WTC11 (cell line): ENCODE results near the gene KDM2A. TPM values are rescaled to one million over a fixed set of nuclear protein-coding genes. Genes with fewer than 3 reads are reported as not detected.
A peak's percentile ranks its signal among the peaks of the same experiment; 100 is the strongest.

Experiments
- ATAC-seq: fragments of 200-7000 bp; cut with Tn5 transposase; 2 replicates; pipeline ENCODE4 v1.10.0; 2021; ENCODE audit warnings: mild to moderate bottlenecking, moderate library complexity
- CTCF ChIA-PET: fragments of 300-600 bp; sonication (Branson Sonifier 250); formaldehyde crosslinking; loops from one replicate; lab custom pipeline; 2021; ENCODE audit warnings: antibody characterized with exemption; lab: Charles Lee
- POLR2A ChIA-PET: fragments of 350-600 bp; sonication (Branson Sonifier 250); formaldehyde crosslinking; loops from one replicate; lab custom pipeline; 2021; ENCODE audit warnings: antibody characterized with exemption; lab: Charles Lee
- DNase-seq: peaks from one replicate; pipeline ENCODE4 v3.0.0; 2021; ENCODE audit warnings: low spot score
- H3K27ac Mint-ChIP-seq: 2 replicates; pipeline ENCODE4 v1.8.0; 2021; ENCODE audit warnings: mixed read lengths
- H3K27me3 Mint-ChIP-seq: 2 replicates; pipeline ENCODE4 v1.8.0; 2021; ENCODE audit warnings: low read depth, mild to moderate bottlenecking, moderate library complexity, mixed read lengths
- H3K36me3 Mint-ChIP-seq: 2 replicates; pipeline ENCODE4 v1.8.0; 2021; ENCODE audit warnings: mixed read lengths
- H3K4me1 Mint-ChIP-seq: 2 replicates; pipeline ENCODE4 v1.8.0; 2022; ENCODE audit warnings: mixed read lengths
- H3K4me3 Mint-ChIP-seq: 2 replicates; pipeline ENCODE4 v1.8.0; 2021; ENCODE audit warnings: mild to moderate bottlenecking, moderate library complexity, mixed read lengths
- H3K9me3 Mint-ChIP-seq: 2 replicates; pipeline ENCODE4 v1.8.0; 2021; ENCODE audit warnings: mixed read lengths
- AR ChIP-seq: fragments of 250-450 bp; sonication (Bioruptor Pico); IDR thresholded peaks from 2 replicates; pipeline ENCODE4 v1.9.0; 2021; ENCODE audit warnings: mild to moderate bottlenecking
- ATF3 ChIP-seq: sonication (generic); formaldehyde crosslinking; conservative IDR thresholded peaks from 2 replicates; pipeline ENCODE4 v1.8.1; 2022; ENCODE audit warnings: mild to moderate bottlenecking, missing genetic modification reagents
- E2F4 ChIP-seq: sonication (generic); formaldehyde crosslinking; IDR thresholded peaks from 2 replicates; pipeline ENCODE4 v1.8.1; 2022; ENCODE audit warnings: low read depth, mild to moderate bottlenecking, moderate library complexity, missing genetic modification reagents, borderline replicate concordance
- EMX1 ChIP-seq: fragments of 250-450 bp; sonication (Bioruptor Pico); IDR thresholded peaks from 2 replicates; pipeline ENCODE4 v1.8.0; 2021; ENCODE audit warnings: mild to moderate bottlenecking
- ETV6 ChIP-seq: sonication (generic); formaldehyde crosslinking; IDR thresholded peaks from 2 replicates; pipeline ENCODE4 v1.8.1; 2022; ENCODE audit warnings: mild to moderate bottlenecking, missing genetic modification reagents
- FOXJ3 ChIP-seq: sonication (generic); formaldehyde crosslinking; IDR thresholded peaks from 2 replicates; pipeline ENCODE4 v1.9.0; 2021; ENCODE audit warnings: missing genetic modification reagents, mild to moderate bottlenecking, borderline replicate concordance
- GRHL2 ChIP-seq: fragments of 250-450 bp; sonication (Bioruptor Pico); IDR thresholded peaks from 2 replicates; pipeline ENCODE4 v1.8.0; 2022; ENCODE audit warnings: mild to moderate bottlenecking, moderate library complexity; ENCODE audit not compliant: insufficient replicate concordance, severe bottlenecking
- JUN ChIP-seq: sonication (generic); formaldehyde crosslinking; IDR thresholded peaks from 2 replicates; pipeline ENCODE4 v1.8.0; 2023; ENCODE audit warnings: mild to moderate bottlenecking, missing genetic modification reagents
- NFE2L1 ChIP-seq: sonication (generic); formaldehyde crosslinking; IDR thresholded peaks from 2 replicates; pipeline ENCODE4 v1.8.1; 2023; ENCODE audit warnings: missing genetic modification reagents
- NR1H2 ChIP-seq: sonication (generic); formaldehyde crosslinking; IDR thresholded peaks from 2 replicates; pipeline ENCODE4 v1.9.0; 2021; ENCODE audit warnings: mild to moderate bottlenecking, moderate library complexity, missing genetic modification reagents
- SMAD3 ChIP-seq: sonication (generic); formaldehyde crosslinking; IDR thresholded peaks from 2 replicates; pipeline ENCODE4 v1.8.0; 2022; ENCODE audit warnings: missing genetic modification reagents, mild to moderate bottlenecking, borderline replicate concordance
- TEAD1 ChIP-seq: sonication (generic); formaldehyde crosslinking; IDR thresholded peaks from 2 replicates; pipeline ENCODE4 v1.8.0; 2022; ENCODE audit warnings: mild to moderate bottlenecking, missing genetic modification reagents
- ZNF219 ChIP-seq: sonication (generic); formaldehyde crosslinking; IDR thresholded peaks from 2 replicates; pipeline ENCODE4 v1.8.0; 2023; ENCODE audit warnings: missing genetic modification reagents, mild to moderate bottlenecking, borderline replicate concordance
- ZNF423 ChIP-seq: fragments of 250-450 bp; sonication (Bioruptor Pico); IDR thresholded peaks from 2 replicates; pipeline ENCODE4 v2.1.2; 2022; ENCODE audit warnings: mild to moderate bottlenecking, moderate library complexity
- total RNA-seq: library from RNA; stranded (reverse); gene quantifications from 3 replicates; pipeline ENCODE4 v1.2.3, GENCODE V29; 2021
- TF ChIP-seq, protein P1 (sequence below): sonication (generic); formaldehyde crosslinking; IDR thresholded peaks from 2 replicates; pipeline ENCODE4 v1.8.1; 2022; ENCODE audit warnings: low read depth, missing genetic modification reagents, borderline replicate concordance
- TF ChIP-seq, protein P2 (sequence below): sonication (generic); formaldehyde crosslinking; IDR thresholded peaks from 2 replicates; pipeline ENCODE4 v1.8.0; 2022; ENCODE audit warnings: mild to moderate bottlenecking, missing genetic modification reagents
- TF ChIP-seq, protein P3 (sequence below): sonication (generic); formaldehyde crosslinking; IDR thresholded peaks from 2 replicates; pipeline ENCODE4 v1.8.0; 2022; ENCODE audit warnings: missing genetic modification reagents
- TF ChIP-seq, protein P4 (sequence below): sonication (generic); formaldehyde crosslinking; IDR thresholded peaks from 2 replicates; pipeline ENCODE4 v1.8.0; 2022; ENCODE audit warnings: mild to moderate bottlenecking, missing genetic modification reagents

Gene KDM2A
- total RNA-seq, 1 experiment from 2014 or later: 58.0 TPM

DNA sequence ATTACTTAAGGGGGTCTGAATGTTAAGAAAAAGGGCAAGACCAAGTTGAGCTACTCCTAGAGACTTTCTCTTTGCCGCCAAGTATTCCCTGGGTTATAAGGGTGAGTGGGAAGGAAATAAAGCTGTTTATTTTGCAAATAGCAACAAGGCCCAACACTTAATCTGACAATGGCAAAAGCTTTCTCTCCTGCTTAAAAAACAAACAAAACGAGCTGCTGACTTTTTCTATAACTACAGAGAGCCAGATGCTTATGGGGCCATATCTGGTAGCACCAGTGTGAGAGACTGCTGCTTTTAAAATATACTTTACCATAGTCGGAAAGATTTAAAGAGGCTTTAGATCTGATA lies 2.3 kb upstream of the KDM2A start:
- Mint-ChIP-seq H3K27ac (no peak overlapping the region), H3K4me1 (peaks cover 36% of the 10 kb centered on the region), H3K36me3 (peaks cover 14% of the 10 kb centered on the region), H3K9me3 (no peaks in the 10 kb centered on the region), H3K27me3 (peaks cover 4% of the 10 kb centered on the region; the same call in 1 of the 2 replicates), H3K4me3 (peak overlapping the region; percentile 70)
- DNase-seq (no peak), ATAC-seq (no peak)
- TF ChIP-seq NFE2L1 (CRISPR knock-in tag) (no peak), SMAD3 (no peak), ZNF219 (no peak), NR1H2 (CRISPR knock-in tag) (no peak), ETV6 (CRISPR knock-in tag) (no peak), ATF3 (CRISPR knock-in tag) (no peak), E2F4 (CRISPR knock-in tag) (no peak)
- TF ChIP-seq, protein P1, sequence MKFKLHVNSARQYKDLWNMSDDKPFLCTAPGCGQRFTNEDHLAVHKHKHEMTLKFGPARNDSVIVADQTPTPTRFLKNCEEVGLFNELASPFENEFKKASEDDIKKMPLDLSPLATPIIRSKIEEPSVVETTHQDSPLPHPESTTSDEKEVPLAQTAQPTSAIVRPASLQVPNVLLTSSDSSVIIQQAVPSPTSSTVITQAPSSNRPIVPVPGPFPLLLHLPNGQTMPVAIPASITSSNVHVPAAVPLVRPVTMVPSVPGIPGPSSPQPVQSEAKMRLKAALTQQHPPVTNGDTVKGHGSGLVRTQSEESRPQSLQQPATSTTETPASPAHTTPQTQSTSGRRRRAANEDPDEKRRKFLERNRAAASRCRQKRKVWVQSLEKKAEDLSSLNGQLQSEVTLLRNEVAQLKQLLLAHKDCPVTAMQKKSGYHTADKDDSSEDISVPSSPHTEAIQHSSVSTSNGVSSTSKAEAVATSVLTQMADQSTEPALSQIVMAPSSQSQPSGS (CRISPR knock-in tag): no peak
- TF ChIP-seq, protein P2, sequence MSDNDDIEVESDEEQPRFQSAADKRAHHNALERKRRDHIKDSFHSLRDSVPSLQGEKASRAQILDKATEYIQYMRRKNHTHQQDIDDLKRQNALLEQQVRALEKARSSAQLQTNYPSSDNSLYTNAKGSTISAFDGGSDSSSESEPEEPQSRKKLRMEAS (CRISPR knock-in tag): no peak
- TF ChIP-seq, protein P3, sequence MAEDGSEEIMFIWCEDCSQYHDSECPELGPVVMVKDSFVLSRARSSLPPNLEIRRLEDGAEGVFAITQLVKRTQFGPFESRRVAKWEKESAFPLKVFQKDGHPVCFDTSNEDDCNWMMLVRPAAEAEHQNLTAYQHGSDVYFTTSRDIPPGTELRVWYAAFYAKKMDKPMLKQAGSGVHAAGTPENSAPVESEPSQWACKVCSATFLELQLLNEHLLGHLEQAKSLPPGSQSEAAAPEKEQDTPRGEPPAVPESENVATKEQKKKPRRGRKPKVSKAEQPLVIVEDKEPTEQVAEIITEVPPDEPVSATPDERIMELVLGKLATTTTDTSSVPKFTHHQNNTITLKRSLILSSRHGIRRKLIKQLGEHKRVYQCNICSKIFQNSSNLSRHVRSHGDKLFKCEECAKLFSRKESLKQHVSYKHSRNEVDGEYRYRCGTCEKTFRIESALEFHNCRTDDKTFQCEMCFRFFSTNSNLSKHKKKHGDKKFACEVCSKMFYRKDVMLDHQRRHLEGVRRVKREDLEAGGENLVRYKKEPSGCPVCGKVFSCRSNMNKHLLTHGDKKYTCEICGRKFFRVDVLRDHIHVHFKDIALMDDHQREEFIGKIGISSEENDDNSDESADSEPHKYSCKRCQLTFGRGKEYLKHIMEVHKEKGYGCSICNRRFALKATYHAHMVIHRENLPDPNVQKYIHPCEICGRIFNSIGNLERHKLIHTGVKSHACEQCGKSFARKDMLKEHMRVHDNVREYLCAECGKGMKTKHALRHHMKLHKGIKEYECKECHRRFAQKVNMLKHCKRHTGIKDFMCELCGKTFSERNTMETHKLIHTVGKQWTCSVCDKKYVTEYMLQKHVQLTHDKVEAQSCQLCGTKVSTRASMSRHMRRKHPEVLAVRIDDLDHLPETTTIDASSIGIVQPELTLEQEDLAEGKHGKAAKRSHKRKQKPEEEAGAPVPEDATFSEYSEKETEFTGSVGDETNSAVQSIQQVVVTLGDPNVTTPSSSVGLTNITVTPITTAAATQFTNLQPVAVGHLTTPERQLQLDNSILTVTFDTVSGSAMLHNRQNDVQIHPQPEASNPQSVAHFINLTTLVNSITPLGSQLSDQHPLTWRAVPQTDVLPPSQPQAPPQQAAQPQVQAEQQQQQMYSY (CRISPR knock-in tag): no peak
- CTCF ChIA-PET: interaction anchor here (0.7 to 3.9 kb wide), 3 partner anchors 22 to 1093 kb away, joined by 4 to 33 read pairs (median 9); no protein-coding TSS in a partner anchor
- POLR2A ChIA-PET: interaction anchor here (0.6 to 1.5 kb wide), 2 partner anchors 63 to 123 kb away, joined by 4 read pairs; no protein-coding TSS in a partner anchor

DNA sequence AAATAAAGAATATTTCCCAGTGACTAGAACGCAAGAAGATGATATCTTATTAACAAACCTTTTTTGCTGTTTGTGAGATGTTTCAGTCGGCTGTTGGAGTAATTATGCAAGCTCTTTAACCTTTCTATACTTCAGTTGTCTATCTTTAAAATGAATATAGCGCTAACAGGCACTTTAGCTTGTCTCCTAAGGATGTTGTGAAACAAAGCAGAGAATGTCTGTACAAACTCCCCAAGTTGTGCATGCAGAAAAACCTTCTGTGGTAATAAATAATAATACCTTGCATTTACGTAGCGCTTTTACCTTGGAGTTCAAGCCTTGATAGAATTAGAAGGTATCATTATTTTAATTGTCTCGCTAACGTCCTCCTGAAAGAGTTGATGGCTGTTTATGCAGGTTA lies 1.9 kb upstream of the KDM2A start:
- POLR2A ChIA-PET: interaction anchor here (0.6 to 1.5 kb wide), 2 partner anchors 64 to 123 kb away, joined by 4 read pairs; no protein-coding TSS in a partner anchor
- H3K36me3 Mint-ChIP-seq: peaks cover 14% of the 10 kb centered on the region
- H3K4me3 Mint-ChIP-seq: peak overlapping the region; percentile 70
- peaks cover 4% of the 10 kb centered on the region; the same call in 1 of the 2 replicates for H3K27me3 Mint-ChIP-seq
- H3K27ac Mint-ChIP-seq: peak overlapping the region; percentile 63; the same call in 1 of the 2 replicates
- TF ChIP-seq JUN (CRISPR knock-in tag) (no peak), FOXJ3 (CRISPR knock-in tag) (no peak), EMX1 (CRISPR knock-in tag) (no peak)
- TF ChIP-seq, all 79 proteins: peak for 0
- DNase-seq (no peak), ATAC-seq (no peak)
- H3K4me1 Mint-ChIP-seq: peaks cover 40% of the 10 kb centered on the region
- CTCF ChIA-PET: interaction anchor here (0.9 to 3.9 kb wide), 4 partner anchors 15 to 123 kb away, joined by 5 to 33 read pairs (median 11); no protein-coding TSS in a partner anchor
- H3K9me3 Mint-ChIP-seq: no peaks in the 10 kb centered on the region

- Mint-ChIP-seq H3K27ac (peak overlapping the region; percentile 63; the same call in 1 of the 2 replicates), H3K9me3 (no peaks in the 10 kb centered on the region), H3K4me1 (peaks cover 40% of the 10 kb centered on the region), H3K27me3 (peaks cover 4% of the 10 kb centered on the region; the same call in 1 of the 2 replicates), H3K4me3 (peak overlapping the region; percentile 70), H3K36me3 (peaks cover 14% of the 10 kb centered on the region)
- POLR2A ChIA-PET: interaction anchor here (1.5 kb wide), 1 partner anchor 122 kb away, joined by 4 read pairs; no protein-coding TSS in a partner anchor
- ATAC-seq (peak; percentile 7; the same call in 1 of the 2 replicates), DNase-seq (peak; percentile 48)
- CTCF ChIA-PET: interaction anchor here (0.6 to 3.9 kb wide), 7 partner anchors 8 to 457 kb away, joined by 3 to 33 read pairs (median 6); partner anchors contain the start of gene PPP1CA
- TF ChIP-seq TEAD1 (CRISPR knock-in tag): peak; percentile 37; the same call in 1 of the 2 replicates
- TF ChIP-seq ZNF423: no peak
- TF ChIP-seq AR (CRISPR knock-in tag): no peak
- no peak for TF ChIP-seq GRHL2 (CRISPR knock-in tag)
- TF ChIP-seq, protein P2 (CRISPR knock-in tag): peak; percentile 40; the same call in 1 of the 2 replicates
- TF ChIP-seq, protein P4, sequence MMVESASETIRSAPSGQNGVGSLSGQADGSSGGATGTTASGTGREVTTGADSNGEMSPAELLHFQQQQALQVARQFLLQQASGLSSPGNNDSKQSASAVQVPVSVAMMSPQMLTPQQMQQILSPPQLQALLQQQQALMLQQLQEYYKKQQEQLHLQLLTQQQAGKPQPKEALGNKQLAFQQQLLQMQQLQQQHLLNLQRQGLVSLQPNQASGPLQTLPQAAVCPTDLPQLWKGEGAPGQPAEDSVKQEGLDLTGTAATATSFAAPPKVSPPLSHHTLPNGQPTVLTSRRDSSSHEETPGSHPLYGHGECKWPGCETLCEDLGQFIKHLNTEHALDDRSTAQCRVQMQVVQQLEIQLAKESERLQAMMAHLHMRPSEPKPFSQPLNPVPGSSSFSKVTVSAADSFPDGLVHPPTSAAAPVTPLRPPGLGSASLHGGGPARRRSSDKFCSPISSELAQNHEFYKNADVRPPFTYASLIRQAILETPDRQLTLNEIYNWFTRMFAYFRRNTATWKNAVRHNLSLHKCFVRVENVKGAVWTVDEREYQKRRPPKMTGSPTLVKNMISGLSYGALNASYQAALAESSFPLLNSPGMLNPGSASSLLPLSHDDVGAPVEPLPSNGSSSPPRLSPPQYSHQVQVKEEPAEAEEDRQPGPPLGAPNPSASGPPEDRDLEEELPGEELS (CRISPR knock-in tag): no peak
- TF ChIP-seq ZNF219: peak; percentile 25; the same call in 1 of the 2 replicates
Measured at GRCh38 chr11:67117672-67118180, 1.3 kb upstream of the KDM2A start.
